NCI-H345 treated with DMSO at 0.1 percent for 48 hours (cell line): ENCODE measurements around the gene PSMA5.
A peak's percentile ranks its signal among the peaks of the same experiment; 100 is the strongest.

Source experiments
- DNase-seq: peaks from one replicate; lab custom pipeline; 2025; ENCODE audit not compliant: unreplicated experiment; lab: John Stamatoyannopoulos, UW

PSMA5 gene

GRCh38 chr1:109370712-109371340 lies 55.4 kb downstream of the PSMA5 start:
- DNase-seq, result no peak

GRCh38 chr1:109369167-109369746 lies 57.0 kb downstream of the PSMA5 start:
- no peak for DNase-seq

GRCh38 chr1:109368464-109368863 lies 57.8 kb downstream of the PSMA5 start:
- no peak for DNase-seq

GRCh38 chr1:109367626-109368025 lies 58.6 kb downstream of the PSMA5 start:
- no peak for DNase-seq

GRCh38 chr1:109365642-109366204 lies 60.5 kb downstream of the PSMA5 start:
- DNase-seq, result no peak

- DNase-seq, result no peak
These were observed 64.6 kb downstream of the PSMA5 start for GRCh38 chr1:109361649-109362048.

GRCh38 chr1:109361069-109361468 lies 65.2 kb downstream of the PSMA5 start:
- no peak for DNase-seq

- DNase-seq, result peak; percentile 3
These were observed 68.6 kb downstream of the PSMA5 start for GRCh38 chr1:109357616-109358015.

- no peak for DNase-seq
These were observed 69.3 kb downstream of the PSMA5 start for GRCh38 chr1:109356915-109357314.

GRCh38 chr1:109356505-109356904 lies 69.7 kb downstream of the PSMA5 start:
- no peak for DNase-seq

- DNase-seq, result no peak
These were observed 71.3 kb downstream of the PSMA5 start for GRCh38 chr1:109354929-109355328.

GRCh38 chr1:109351457-109351856 lies 74.8 kb downstream of the PSMA5 start:
- no peak for DNase-seq

GRCh38 chr1:109350655-109351054 lies 75.6 kb downstream of the PSMA5 start:
- DNase-seq, result no peak

- DNase-seq, result no peak
These were observed 76.1 kb downstream of the PSMA5 start for GRCh38 chr1:109350182-109350581.
